Ovary (tissue), 3 donors: Measurements from ENCODE around the gene CD52.

ENCODE experiments used
- POLR2A ChIP-seq: fragments of 450-650 bp; IDR thresholded peaks from one replicate; pipeline ENCODE4 v1.6.1; 2017; ENCODE audit warnings: antibody characterized with exemption, mild to moderate bottlenecking, moderate library complexity
- TF ChIP-seq, protein P1 (sequence below), 3 donors: fragments of 450-650 bp in 2 of 3; fragments of 200-600 bp in 1 of 3; IDR thresholded peaks; one replicate each; pipeline versions ENCODE4 v1.5.1 to v1.8.0; 2016 to 2022; ENCODE audit warnings: antibody characterized with exemption in 3 of 3, mild to moderate bottlenecking in 1 of 3
- donor health status: DM: no; HTN: no; CAD: no.

DNA sequence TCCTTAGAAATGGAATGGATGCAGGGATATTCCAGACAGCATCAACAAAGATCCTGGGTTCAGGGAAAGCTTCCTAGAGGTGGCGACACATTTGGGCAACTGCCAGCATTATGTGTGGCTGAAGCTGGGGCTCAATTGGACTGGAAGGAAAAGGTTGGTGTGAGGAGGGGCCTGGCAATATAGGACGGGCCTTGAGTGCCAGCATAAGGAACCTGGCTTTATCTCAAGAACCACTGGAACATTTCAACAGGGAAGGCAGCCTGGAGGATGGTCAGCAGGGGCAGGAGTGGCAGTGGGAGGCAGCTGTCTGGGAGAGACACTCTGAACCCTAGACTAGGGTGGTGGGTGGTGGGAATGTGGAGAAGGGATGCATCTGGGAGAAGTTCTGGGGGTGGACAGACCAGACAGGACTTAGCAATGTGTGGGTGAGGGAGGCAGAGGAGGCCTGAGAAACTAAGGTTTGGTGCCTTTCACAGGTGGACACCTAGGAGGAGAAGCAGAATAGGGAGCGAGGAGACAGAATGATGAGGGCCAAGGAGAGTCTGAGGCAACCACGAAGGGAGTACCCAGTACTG is 34.4 kb upstream of the CD52 start:
- no peak for TF ChIP-seq POLR2A
- TF ChIP-seq, protein P1, sequence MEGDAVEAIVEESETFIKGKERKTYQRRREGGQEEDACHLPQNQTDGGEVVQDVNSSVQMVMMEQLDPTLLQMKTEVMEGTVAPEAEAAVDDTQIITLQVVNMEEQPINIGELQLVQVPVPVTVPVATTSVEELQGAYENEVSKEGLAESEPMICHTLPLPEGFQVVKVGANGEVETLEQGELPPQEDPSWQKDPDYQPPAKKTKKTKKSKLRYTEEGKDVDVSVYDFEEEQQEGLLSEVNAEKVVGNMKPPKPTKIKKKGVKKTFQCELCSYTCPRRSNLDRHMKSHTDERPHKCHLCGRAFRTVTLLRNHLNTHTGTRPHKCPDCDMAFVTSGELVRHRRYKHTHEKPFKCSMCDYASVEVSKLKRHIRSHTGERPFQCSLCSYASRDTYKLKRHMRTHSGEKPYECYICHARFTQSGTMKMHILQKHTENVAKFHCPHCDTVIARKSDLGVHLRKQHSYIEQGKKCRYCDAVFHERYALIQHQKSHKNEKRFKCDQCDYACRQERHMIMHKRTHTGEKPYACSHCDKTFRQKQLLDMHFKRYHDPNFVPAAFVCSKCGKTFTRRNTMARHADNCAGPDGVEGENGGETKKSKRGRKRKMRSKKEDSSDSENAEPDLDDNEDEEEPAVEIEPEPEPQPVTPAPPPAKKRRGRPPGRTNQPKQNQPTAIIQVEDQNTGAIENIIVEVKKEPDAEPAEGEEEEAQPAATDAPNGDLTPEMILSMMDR (IDR thresholded peaks at IDR 0.05): no peak
